Measurements from ENCODE around the gene GPC2. TPM values are rescaled to one million over a fixed set of nuclear protein-coding genes. Genes with fewer than 3 reads are reported as not detected.

Gene GPC2
- total and polyA plus RNA-seq, 2 experiments from 2014 or later = 0.16 to 0.22 TPM

DNA sequence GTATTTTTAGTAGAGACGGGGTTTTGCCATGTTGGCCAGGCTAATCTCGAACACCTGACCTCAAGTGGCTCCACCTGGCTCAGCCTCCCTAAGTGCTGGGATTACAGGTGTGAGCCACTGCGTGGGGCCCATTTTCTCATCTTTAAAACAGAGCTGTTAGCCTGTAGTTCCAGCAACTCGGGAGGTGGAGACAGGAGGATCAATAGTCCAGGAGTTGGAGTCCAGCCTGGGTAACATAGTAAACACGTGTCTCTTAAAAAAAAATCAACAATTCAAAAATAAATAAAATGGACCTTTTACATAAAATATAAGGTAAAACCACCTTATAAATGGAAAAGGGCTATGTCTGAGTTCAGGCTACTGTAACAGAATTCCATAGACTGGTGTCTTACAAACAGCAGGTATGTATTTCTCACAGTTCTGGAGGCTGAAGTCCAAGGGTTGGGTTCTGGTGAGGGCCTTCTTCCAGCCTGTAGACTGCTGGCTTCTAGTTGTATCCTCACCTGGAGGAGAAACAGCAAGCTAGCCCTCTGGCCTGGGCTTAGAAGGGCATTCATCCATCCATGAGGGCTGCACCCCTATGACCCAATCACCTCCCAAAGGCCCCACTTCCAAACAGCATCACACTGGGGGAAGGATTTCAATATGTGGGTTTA, 35.6 kb upstream of the GPC2 start:
- Histone ChIP-seq H3K9ac (no peak overlapping the region), H3K36me3 (ENCODE audit: low read depth) (no peaks in the 10 kb centered on the region), H3K9me3 (ENCODE audit: low read depth) (no peaks in the 10 kb centered on the region), H3K9me2 (ENCODE audit: insufficient read depth) (no peaks in the 10 kb centered on the region), H4K20me1 (ENCODE audit: insufficient read depth) (no peaks in the 10 kb centered on the region), H3K27me3 (replicated peaks; ENCODE audit: insufficient read depth) (no peaks in the 10 kb centered on the region), H3K79me2 (ENCODE audit: insufficient read depth) (no peaks in the 10 kb centered on the region), H3K4me3 (no peak overlapping the region), H3K4me2 (ENCODE audit: unreplicated experiment) (no peak overlapping the region), H3K27ac (no peak overlapping the region), H3F3A (ENCODE audit: insufficient read depth) (no peaks in the 10 kb centered on the region), H3K4me1 (ENCODE audit: insufficient read depth) (no peaks in the 10 kb centered on the region), H2AFZ (no peak overlapping the region)
- 85 to 90% methylated on average over 5 of the region's 5 CpGs for WGBS, 2 experiments (ENCODE audit: low coverage in 1 of 2, low lambda C conversion rate in 2 of 2, missing lambda C conversion rate in 2 of 2)
- DNase-seq = no peak
- TF ChIP-seq EZH2 (IDR thresholded peaks at IDR 0.05; ENCODE audit: insufficient read depth, poor library complexity, severe bottlenecking) (no peak), EZH2phosphoT487 (IDR thresholded peaks at IDR 0.05; ENCODE audit: insufficient read depth, low read depth) (no peak)
- in situ Hi-C loops (cut with MboI) = no loop called here

DNA sequence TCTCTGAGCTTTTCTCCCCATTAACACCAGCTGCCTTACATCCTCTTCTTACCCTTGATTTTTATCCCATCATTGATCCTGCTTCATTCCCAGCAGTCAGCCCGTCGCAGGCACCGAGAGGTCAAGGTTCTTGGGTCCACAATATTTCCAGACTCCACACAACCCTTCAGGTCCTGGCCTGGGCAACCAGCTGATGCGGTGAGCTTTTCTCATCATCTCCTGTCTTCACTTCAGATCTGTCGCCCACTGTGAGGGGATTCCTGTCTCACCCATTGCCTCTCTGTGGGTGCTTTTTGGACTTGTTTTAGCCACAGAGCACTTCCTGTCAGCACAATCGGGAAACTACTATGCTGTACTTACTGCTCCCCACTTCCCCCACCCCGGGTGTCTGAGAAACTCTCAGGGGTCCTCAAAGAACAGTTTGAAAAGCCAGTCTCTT, 34.2 kb upstream of the GPC2 start:
- in situ Hi-C loops (cut with MboI) = no loop called here
- H2AFZ ChIP-seq = no peak overlapping the region
- no peaks in the 10 kb centered on the region for H3K9me3 ChIP-seq (ENCODE audit: low read depth)
- WGBS, 2 experiments (ENCODE audit: low coverage in 1 of 2, low lambda C conversion rate in 2 of 2, missing lambda C conversion rate in 2 of 2) = 88 to 89% methylated on average over 7 of the region's 7 CpGs
- no peaks in the 10 kb centered on the region for H3K4me1 ChIP-seq (ENCODE audit: insufficient read depth)
- H3K27me3 ChIP-seq (replicated peaks; ENCODE audit: insufficient read depth) = no peaks in the 10 kb centered on the region
- H3K4me3 ChIP-seq = no peak overlapping the region
- H3K79me2 ChIP-seq (ENCODE audit: insufficient read depth) = no peaks in the 10 kb centered on the region
- no peak for DNase-seq
- no peaks in the 10 kb centered on the region for H4K20me1 ChIP-seq (ENCODE audit: insufficient read depth)
- no peaks in the 10 kb centered on the region for H3K9me2 ChIP-seq (ENCODE audit: insufficient read depth)
- no peak overlapping the region for H3K9ac ChIP-seq
- no peak overlapping the region for H3K4me2 ChIP-seq (ENCODE audit: unreplicated experiment)
- TF ChIP-seq EZH2phosphoT487 (IDR thresholded peaks at IDR 0.05; ENCODE audit: insufficient read depth, low read depth) (no peak), EZH2 (IDR thresholded peaks at IDR 0.05; ENCODE audit: insufficient read depth, poor library complexity, severe bottlenecking) (no peak)
- no peak overlapping the region for H3K27ac ChIP-seq
- no peaks in the 10 kb centered on the region for H3K36me3 ChIP-seq (ENCODE audit: low read depth)
- H3F3A ChIP-seq (ENCODE audit: insufficient read depth) = no peaks in the 10 kb centered on the region

DNA sequence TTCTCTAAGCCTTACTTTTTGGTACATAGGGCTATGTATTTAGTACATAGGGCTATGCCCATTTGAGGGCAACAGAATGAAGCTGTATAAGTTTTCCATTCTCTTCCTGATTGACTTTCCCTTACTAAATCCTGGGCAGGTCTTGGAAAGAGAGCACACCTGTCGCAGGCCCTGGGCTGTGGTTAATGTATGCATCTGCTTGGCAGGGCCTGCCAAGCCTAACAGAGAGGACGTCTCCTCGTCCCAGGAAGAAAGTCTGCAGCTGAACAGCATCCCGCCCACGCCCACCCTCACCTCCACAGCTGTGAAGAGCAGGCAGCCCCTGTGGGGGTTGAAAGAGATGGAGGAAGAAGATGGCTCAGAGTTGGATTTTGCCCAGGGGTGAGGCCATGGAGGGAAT, 33.6 kb upstream of the GPC2 start:
- Histone ChIP-seq H2AFZ (no peak overlapping the region), H3K4me1 (ENCODE audit: insufficient read depth) (no peaks in the 10 kb centered on the region), H3K9me3 (ENCODE audit: low read depth) (no peaks in the 10 kb centered on the region), H3K9ac (no peak overlapping the region), H3K4me2 (ENCODE audit: unreplicated experiment) (no peak overlapping the region), H3K27me3 (replicated peaks; ENCODE audit: insufficient read depth) (no peaks in the 10 kb centered on the region), H3K9me2 (ENCODE audit: insufficient read depth) (no peaks in the 10 kb centered on the region), H4K20me1 (ENCODE audit: insufficient read depth) (no peaks in the 10 kb centered on the region), H3F3A (ENCODE audit: insufficient read depth) (no peaks in the 10 kb centered on the region), H3K27ac (no peak overlapping the region), H3K36me3 (ENCODE audit: low read depth) (no peaks in the 10 kb centered on the region), H3K79me2 (ENCODE audit: insufficient read depth) (no peaks in the 10 kb centered on the region), H3K4me3 (no peak overlapping the region)
- no peak for DNase-seq
- in situ Hi-C loops (cut with MboI) = no loop called here
- WGBS, 2 experiments (ENCODE audit: low coverage in 1 of 2, low lambda C conversion rate in 2 of 2, missing lambda C conversion rate in 2 of 2) = 67 to 73% methylated on average over 5 of the region's 5 CpGs
- TF ChIP-seq EZH2phosphoT487 (IDR thresholded peaks at IDR 0.05; ENCODE audit: insufficient read depth, low read depth) (no peak), EZH2 (IDR thresholded peaks at IDR 0.05; ENCODE audit: insufficient read depth, poor library complexity, severe bottlenecking) (no peak)

DNA sequence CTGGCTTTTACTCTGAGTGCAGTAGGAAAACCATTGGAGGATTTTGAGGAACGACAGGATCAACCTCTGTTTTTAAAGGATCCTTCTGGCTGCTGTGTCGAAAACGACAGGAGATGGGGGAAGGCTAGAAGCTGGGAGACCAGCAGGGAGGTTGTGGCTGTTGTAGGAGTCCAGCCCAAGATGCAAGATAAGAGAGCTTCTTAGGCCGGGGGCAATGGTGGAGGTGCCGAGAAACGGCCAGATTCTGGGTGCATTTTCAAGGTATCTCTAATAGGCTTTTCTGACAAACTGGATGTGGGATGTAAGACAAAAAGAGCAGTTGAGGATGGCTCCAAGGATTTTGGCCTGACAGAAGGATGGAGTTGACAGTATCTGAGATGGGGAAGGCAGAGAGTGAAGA, 32.3 kb upstream of the GPC2 start:
- Histone ChIP-seq H2AFZ (no peak overlapping the region), H3K4me1 (ENCODE audit: insufficient read depth) (no peaks in the 10 kb centered on the region), H3F3A (ENCODE audit: insufficient read depth) (no peaks in the 10 kb centered on the region), H3K4me3 (no peak overlapping the region), H3K27ac (no peak overlapping the region), H3K36me3 (ENCODE audit: low read depth) (no peaks in the 10 kb centered on the region), H3K27me3 (replicated peaks; ENCODE audit: insufficient read depth) (no peaks in the 10 kb centered on the region), H3K9me3 (ENCODE audit: low read depth) (no peaks in the 10 kb centered on the region), H3K79me2 (ENCODE audit: insufficient read depth) (no peaks in the 10 kb centered on the region), H3K9me2 (ENCODE audit: insufficient read depth) (no peaks in the 10 kb centered on the region), H3K4me2 (ENCODE audit: unreplicated experiment) (no peak overlapping the region), H4K20me1 (ENCODE audit: insufficient read depth) (no peaks in the 10 kb centered on the region), H3K9ac (no peak overlapping the region)
- 97% methylated on average over 6 of the region's 6 CpGs for WGBS, 2 experiments (ENCODE audit: low coverage in 1 of 2, low lambda C conversion rate in 2 of 2, missing lambda C conversion rate in 2 of 2)
- in situ Hi-C loops (cut with MboI) = no loop called here
- no peak for TF ChIP-seq EZH2 (IDR thresholded peaks at IDR 0.05; ENCODE audit: insufficient read depth, poor library complexity, severe bottlenecking)
- TF ChIP-seq EZH2phosphoT487 (IDR thresholded peaks at IDR 0.05; ENCODE audit: insufficient read depth, low read depth) = no peak
- no peak for DNase-seq

Measured in GM23248 (cell line).